Measurements from ENCODE around the gene CCL4. TPM values are rescaled to one million over a fixed set of nuclear protein-coding genes. Genes with fewer than 3 reads are reported as not detected.

Gene CCL4
- total and polyA plus RNA-seq, 7 experiments from 2014 or later, result 0.74 to 35.6 (median 2.2) TPM

DNA sequence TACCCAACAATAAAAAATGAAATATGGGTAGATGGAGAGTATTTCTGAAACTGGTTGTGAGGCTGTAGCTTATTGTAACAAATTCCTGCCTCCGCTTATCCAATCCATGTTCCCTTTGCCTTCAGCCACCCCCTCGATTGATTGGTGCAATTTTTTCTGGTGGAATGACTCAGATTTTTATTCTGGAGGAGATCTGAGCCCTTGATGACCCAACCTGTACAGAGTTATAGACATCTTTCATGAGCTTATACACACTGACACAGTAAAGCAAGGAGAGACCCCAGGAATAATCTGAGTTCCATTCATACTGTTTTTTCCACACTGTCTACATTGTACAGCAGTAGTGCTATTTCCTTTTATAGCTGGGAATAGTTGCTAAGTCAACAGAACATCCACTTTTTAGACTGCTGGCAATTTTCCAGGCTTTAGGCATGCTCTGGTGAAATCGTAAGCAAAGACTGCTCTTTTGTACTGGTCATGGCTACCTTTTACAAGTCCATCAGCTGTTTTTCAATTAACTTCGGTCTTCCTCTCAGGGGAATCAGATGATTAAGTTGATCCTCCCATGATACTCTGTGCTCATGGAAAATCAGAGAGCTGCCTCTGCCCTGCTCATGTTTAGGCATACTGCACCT lies 30.1 kb downstream of the CCL4 start:
- POLR2A ChIA-PET, result no interaction called here
- no peaks in the 10 kb centered on the region for H3K4me1 ChIP-seq (ENCODE audit: control insufficient read depth in 2 of 2, insufficient read depth in 2 of 2, low read length in 2 of 2)
- no peak overlapping the region for H3K4me3 Mint-ChIP-seq

GRCh38 chr17:36135465-36135864 lies 31.8 kb downstream of the CCL4 start:
- DNase-seq (no peak), ATAC-seq (no peak)
- peaks cover 0 to 3% (median 0%) of the 10 kb centered on the region in 7 donors for H3K4me1 Mint-ChIP-seq
- no peaks in the 10 kb centered on the region for H3K36me3 ChIP-seq (ENCODE audit: control insufficient read depth in 2 of 3, insufficient read depth in 3 of 3, low read length in 3 of 3)
- no peaks in the 10 kb centered on the region for H3K9me3 ChIP-seq (ENCODE audit: control insufficient read depth in 2 of 3, low read length in 3 of 3)
- ChIA-PET POLR2A (no interaction called here), CTCF (interaction anchor here (0.6 kb wide), 1 partner anchor 358 kb away, joined by 5 read pairs; no protein-coding TSS in a partner anchor)
- no peaks in the 10 kb centered on the region for H3K36me3 Mint-ChIP-seq
- H3K27me3 Mint-ChIP-seq, result peaks cover 0 to 43% (median 14%) of the 10 kb centered on the region in 5 donors
- no peaks in the 10 kb centered on the region for H3K4me1 ChIP-seq (ENCODE audit: control insufficient read depth in 2 of 2, insufficient read depth in 2 of 2, low read length in 2 of 2)
- intact Hi-C loops (cut with micrococcal nuclease), result no loop called here
- H3K27ac Mint-ChIP-seq, result no peak overlapping the region
- H3K4me3 ChIP-seq (ENCODE audit: low read length), result no peak overlapping the region
- H3K4me3 Mint-ChIP-seq, result no peak overlapping the region
- H3K27me3 ChIP-seq (ENCODE audit: control insufficient read depth in 2 of 2, insufficient read depth in 2 of 2, low read length in 2 of 2), result no peaks in the 10 kb centered on the region
- H3K27ac ChIP-seq (ENCODE audit: low read depth, low read length), result no peak overlapping the region
- peaks cover 0 to 2% (median 0%) of the 10 kb centered on the region in 11 donors for H3K9me3 Mint-ChIP-seq

More for the DNA sequence above, 30.1 kb downstream of the CCL4 start:
- Mint-ChIP-seq H3K27me3 (peaks cover 0 to 55% (median 25%) of the 10 kb centered on the region in 5 donors), H3K36me3 (no peaks in the 10 kb centered on the region), H3K27ac (no peak overlapping the region), H3K4me1 (peaks cover 0 to 3% (median 0%) of the 10 kb centered on the region in 7 donors), H3K9me3 (peaks cover 0 to 2% (median 0%) of the 10 kb centered on the region in 11 donors)
- Histone ChIP-seq H3K36me3 (ENCODE audit: control insufficient read depth in 2 of 3, insufficient read depth in 3 of 3, low read length in 3 of 3) (no peaks in the 10 kb centered on the region), H3K27ac (ENCODE audit: low read depth, low read length) (no peak overlapping the region), H3K4me3 (ENCODE audit: low read length) (no peak overlapping the region), H3K9me3 (ENCODE audit: control insufficient read depth in 2 of 3, low read length in 3 of 3) (no peaks in the 10 kb centered on the region), H3K27me3 (ENCODE audit: control insufficient read depth in 2 of 2, insufficient read depth in 2 of 2, low read length in 2 of 2) (no peaks in the 10 kb centered on the region)
- ATAC-seq (no peak), DNase-seq (no peak)
- intact Hi-C loops (cut with micrococcal nuclease), result no loop called here
- CTCF ChIA-PET, result interaction anchor here (1.4 kb wide), 1 partner anchor 15 kb away, joined by 6 read pairs; no protein-coding TSS in a partner anchor

DNA sequence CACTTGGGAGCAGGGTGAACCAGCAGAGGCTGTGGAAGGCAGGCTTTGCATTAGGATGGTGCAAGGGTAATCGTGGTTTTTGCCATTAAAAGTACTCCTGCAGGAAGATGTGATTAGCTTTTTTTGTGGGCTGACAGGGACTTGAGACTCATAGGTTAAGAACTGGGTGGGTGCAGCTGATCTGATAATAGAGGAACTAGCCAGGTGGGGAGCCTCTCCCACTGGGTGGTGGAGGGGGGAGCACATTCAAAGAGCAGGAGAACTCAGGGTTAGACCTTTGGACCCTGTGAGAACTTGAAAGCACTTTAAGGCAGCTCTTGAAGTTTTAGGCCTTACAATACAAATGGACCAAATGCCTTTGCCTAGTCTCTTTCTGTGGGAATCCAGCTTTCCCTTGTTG lies 32.4 kb downstream of the CCL4 start:
- Mint-ChIP-seq H3K9me3 (peaks cover 0 to 2% (median 0%) of the 10 kb centered on the region in 11 donors), H3K4me1 (peaks cover 0 to 3% (median 0%) of the 10 kb centered on the region in 7 donors), H3K4me3 (no peak overlapping the region), H3K36me3 (no peaks in the 10 kb centered on the region), H3K27me3 (peaks cover 0 to 43% (median 12%) of the 10 kb centered on the region in 5 donors), H3K27ac (no peak overlapping the region)
- CTCF ChIA-PET, result interaction anchor here (0.6 kb wide), 1 partner anchor 12 kb away, joined by 4 read pairs; no protein-coding TSS in a partner anchor
- POLR2A ChIA-PET, result no interaction called here
- ATAC-seq, result no peak
- no peaks in the 10 kb centered on the region for H3K9me3 ChIP-seq (ENCODE audit: control insufficient read depth in 2 of 3, low read length in 3 of 3)
- H3K27me3 ChIP-seq (ENCODE audit: control insufficient read depth in 2 of 2, insufficient read depth in 2 of 2, low read length in 2 of 2), result no peaks in the 10 kb centered on the region
- H3K4me1 ChIP-seq (ENCODE audit: control insufficient read depth in 2 of 2, insufficient read depth in 2 of 2, low read length in 2 of 2), result no peaks in the 10 kb centered on the region
- H3K4me3 ChIP-seq (ENCODE audit: low read length), result no peak overlapping the region
- H3K27ac ChIP-seq (ENCODE audit: low read depth, low read length), result no peak overlapping the region
- no peaks in the 10 kb centered on the region for H3K36me3 ChIP-seq (ENCODE audit: control insufficient read depth in 2 of 3, insufficient read depth in 3 of 3, low read length in 3 of 3)
- intact Hi-C loops (cut with micrococcal nuclease), result no loop called here
- no peak for DNase-seq

DNA sequence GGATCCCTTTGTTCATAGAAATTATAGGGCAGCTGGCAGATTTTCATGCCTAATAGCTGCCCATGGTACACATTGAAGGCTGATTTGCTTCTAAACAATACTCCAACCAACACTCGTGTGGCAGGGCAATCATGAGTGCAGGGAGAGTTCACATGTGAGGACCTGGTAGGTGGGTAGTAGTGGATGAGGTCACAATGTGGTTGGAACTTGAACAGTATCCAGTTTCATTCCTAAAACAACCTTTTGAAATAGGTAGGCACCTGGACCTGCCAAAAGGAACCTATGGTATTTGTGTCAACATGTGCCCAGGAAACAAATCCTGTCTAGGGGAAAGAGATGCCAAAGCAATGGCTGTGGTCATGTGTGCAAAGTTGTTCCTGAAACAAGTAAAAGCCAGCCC lies 32.8 kb downstream of the CCL4 start:
- Histone ChIP-seq H3K9me3 (ENCODE audit: control insufficient read depth in 2 of 3, low read length in 3 of 3) (no peaks in the 10 kb centered on the region), H3K27me3 (ENCODE audit: control insufficient read depth in 2 of 2, insufficient read depth in 2 of 2, low read length in 2 of 2) (no peaks in the 10 kb centered on the region), H3K27ac (ENCODE audit: low read depth, low read length) (no peak overlapping the region), H3K36me3 (ENCODE audit: control insufficient read depth in 2 of 3, insufficient read depth in 3 of 3, low read length in 3 of 3) (no peaks in the 10 kb centered on the region), H3K4me3 (ENCODE audit: low read length) (no peak overlapping the region), H3K4me1 (ENCODE audit: control insufficient read depth in 2 of 2, insufficient read depth in 2 of 2, low read length in 2 of 2) (no peaks in the 10 kb centered on the region)
- intact Hi-C loops (cut with micrococcal nuclease), result no loop called here
- no peak for ATAC-seq
- POLR2A ChIA-PET, result no interaction called here
- no peak for DNase-seq
- Mint-ChIP-seq H3K9me3 (peaks cover 0 to 2% (median 0%) of the 10 kb centered on the region in 11 donors), H3K4me3 (no peak overlapping the region), H3K27me3 (peaks cover 0 to 42% (median 12%) of the 10 kb centered on the region in 5 donors), H3K4me1 (peaks cover 0 to 3% (median 0%) of the 10 kb centered on the region in 7 donors), H3K36me3 (no peaks in the 10 kb centered on the region), H3K27ac (no peak overlapping the region)
- CTCF ChIA-PET, result interaction anchor here (0.6 kb wide), 1 partner anchor 12 kb away, joined by 4 read pairs; no protein-coding TSS in a partner anchor

DNA sequence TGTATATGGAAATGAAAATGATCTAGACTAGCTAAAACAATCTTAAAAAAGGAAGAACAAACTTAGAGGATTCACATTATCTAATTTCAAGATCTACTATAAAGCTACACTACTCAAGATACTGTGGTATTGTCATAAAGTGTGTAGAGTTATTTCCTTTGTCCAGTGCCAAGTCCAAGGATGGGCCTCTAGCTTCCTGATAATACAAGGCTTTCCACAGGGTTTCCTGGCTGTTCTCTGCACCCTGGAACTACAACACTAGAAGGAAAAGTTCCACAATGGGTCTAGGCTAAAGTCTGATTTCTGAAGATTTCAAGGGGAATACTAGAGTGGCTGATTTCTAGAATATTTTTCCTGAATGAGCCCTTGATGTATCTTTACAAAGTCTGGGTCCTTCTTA lies 38.6 kb downstream of the CCL4 start:
- no peaks in the 10 kb centered on the region for H3K36me3 ChIP-seq (ENCODE audit: control insufficient read depth in 2 of 3, insufficient read depth in 3 of 3, low read length in 3 of 3)

GRCh38 chr17:36142806-36143205 lies 39.2 kb downstream of the CCL4 start:
- Histone ChIP-seq H3K4me3 (ENCODE audit: low read length) (no peak overlapping the region), H3K27me3 (ENCODE audit: control insufficient read depth in 2 of 2, insufficient read depth in 2 of 2, low read length in 2 of 2) (no peaks in the 10 kb centered on the region), H3K36me3 (ENCODE audit: control insufficient read depth in 2 of 3, insufficient read depth in 3 of 3, low read length in 3 of 3) (no peaks in the 10 kb centered on the region), H3K4me1 (ENCODE audit: control insufficient read depth in 2 of 2, insufficient read depth in 2 of 2, low read length in 2 of 2) (no peaks in the 10 kb centered on the region), H3K27ac (ENCODE audit: low read depth, low read length) (no peak overlapping the region), H3K9me3 (ENCODE audit: control insufficient read depth in 2 of 3, low read length in 3 of 3) (no peaks in the 10 kb centered on the region)
- CTCF ChIA-PET, result interaction anchor here (1.3 kb wide), 1 partner anchor 15 kb away, joined by 3 read pairs; no protein-coding TSS in a partner anchor
- ATAC-seq (no peak), DNase-seq (no peak)
- intact Hi-C loops (cut with micrococcal nuclease), result no loop called here
- no peak overlapping the region for H3K4me3 Mint-ChIP-seq
- no peaks in the 10 kb centered on the region for H3K36me3 Mint-ChIP-seq
- peaks cover 0 to 2% (median 0%) of the 10 kb centered on the region in 11 donors for H3K9me3 Mint-ChIP-seq
- H3K4me1 Mint-ChIP-seq, result peaks cover 0 to 5% (median 0%) of the 10 kb centered on the region in 7 donors
- POLR2A ChIA-PET, result no interaction called here
- H3K27ac Mint-ChIP-seq, result no peak overlapping the region
- H3K27me3 Mint-ChIP-seq, result peaks cover 0 to 13% (median 0%) of the 10 kb centered on the region in 5 donors

More for the DNA sequence above, 38.6 kb downstream of the CCL4 start:
- intact Hi-C loops (cut with micrococcal nuclease), result no loop called here
- Mint-ChIP-seq H3K4me3 (no peak overlapping the region), H3K36me3 (no peaks in the 10 kb centered on the region), H3K4me1 (peaks cover 0 to 5% (median 0%) of the 10 kb centered on the region in 7 donors), H3K9me3 (peaks cover 0 to 2% (median 0%) of the 10 kb centered on the region in 11 donors), H3K27me3 (peaks cover 0 to 9% (median 2%) of the 10 kb centered on the region in 5 donors), H3K27ac (no peak overlapping the region)
- H3K27me3 ChIP-seq (ENCODE audit: control insufficient read depth in 2 of 2, insufficient read depth in 2 of 2, low read length in 2 of 2), result no peaks in the 10 kb centered on the region
- DNase-seq (no peak), ATAC-seq (no peak)
- ChIA-PET POLR2A (no interaction called here), CTCF (no interaction called here)
- no peak overlapping the region for H3K4me3 ChIP-seq (ENCODE audit: low read length)
- H3K4me1 ChIP-seq (ENCODE audit: control insufficient read depth in 2 of 2, insufficient read depth in 2 of 2, low read length in 2 of 2), result no peaks in the 10 kb centered on the region
- H3K27ac ChIP-seq (ENCODE audit: low read depth, low read length), result no peak overlapping the region
- H3K9me3 ChIP-seq (ENCODE audit: control insufficient read depth in 2 of 3, low read length in 3 of 3), result no peaks in the 10 kb centered on the region

GRCh38 chr17:36144014-36144413 lies 40.4 kb downstream of the CCL4 start:
- CTCF ChIA-PET, result interaction anchor here (1.3 kb wide), 1 partner anchor 16 kb away, joined by 3 read pairs; no protein-coding TSS in a partner anchor
- no peak overlapping the region for H3K27ac Mint-ChIP-seq
- no peaks in the 10 kb centered on the region for H3K9me3 ChIP-seq (ENCODE audit: control insufficient read depth in 2 of 3, low read length in 3 of 3)
- H3K27me3 ChIP-seq (ENCODE audit: control insufficient read depth in 2 of 2, insufficient read depth in 2 of 2, low read length in 2 of 2), result no peaks in the 10 kb centered on the region
- H3K9me3 Mint-ChIP-seq, result no peaks in the 10 kb centered on the region
- intact Hi-C loops (cut with micrococcal nuclease), result no loop called here
- POLR2A ChIA-PET, result no interaction called here
- H3K27me3 Mint-ChIP-seq, result peaks cover 3 to 19% (median 4%) of the 10 kb centered on the region in 5 donors
- H3K36me3 ChIP-seq (ENCODE audit: control insufficient read depth in 2 of 3, insufficient read depth in 3 of 3, low read length in 3 of 3), result no peaks in the 10 kb centered on the region
- peaks cover 0 to 6% (median 2%) of the 10 kb centered on the region in 7 donors for H3K4me1 Mint-ChIP-seq
- no peaks in the 10 kb centered on the region for H3K4me1 ChIP-seq (ENCODE audit: control insufficient read depth in 2 of 2, insufficient read depth in 2 of 2, low read length in 2 of 2)
- no peak overlapping the region for H3K27ac ChIP-seq (ENCODE audit: low read depth, low read length)
- DNase-seq (no peak), ATAC-seq (no peak)
- H3K4me3 Mint-ChIP-seq, result no peak overlapping the region
- H3K4me3 ChIP-seq (ENCODE audit: low read length), result no peak overlapping the region
- H3K36me3 Mint-ChIP-seq, result no peaks in the 10 kb centered on the region

Measured in naive thymus-derived CD4-positive, alpha-beta T cell (primary cell).